ENCODE data around the gene MYO5C. TPM values are rescaled to one million over a fixed set of nuclear protein-coding genes. Genes with fewer than 3 reads are reported as not detected.

MYO5C gene
- total and polyA plus RNA-seq, 2 of the 8 experiments (the other 6 are each of a cell fraction or from before 2014, with no cell fraction given): 8.2 to 26.7 TPM

GRCh38 chr15:52282418-52282817 is 13.2 kb downstream of the MYO5C start:
- Histone ChIP-seq H2BK20ac (ENCODE audit: low read length) (no peak overlapping the region), H4K8ac (ENCODE audit: extremely low read depth, insufficient read depth, low read length) (no peak overlapping the region), H3K79me1 (ENCODE audit: low read depth, low read length) (no peaks in the 10 kb centered on the region), H3K23ac (ENCODE audit: insufficient read length) (no peak overlapping the region), H3K56ac (replicated peaks; ENCODE audit: insufficient read length, low read depth, low read length) (no peak overlapping the region), H2AK5ac (ENCODE audit: low read depth, low read length) (no peak overlapping the region), H3K14ac (ENCODE audit: insufficient read length) (no peak overlapping the region), H3K4me3 (ENCODE audit: extremely low read depth in 1 of 4, insufficient read depth in 2 of 4, low read depth in 3 of 4, low read length in 4 of 4) (no peak overlapping the region), H2BK12ac (ENCODE audit: low read depth, low read length) (no peak overlapping the region), H2AFZ (ENCODE audit: low read length) (no peak overlapping the region), H2BK15ac (ENCODE audit: low read length) (no peak overlapping the region), H4K91ac (replicated peaks; ENCODE audit: insufficient read length, low read length) (no peak overlapping the region), H3K27me3 (replicated peaks in 1 of 4; ENCODE audit: control insufficient read depth in 3 of 4, extremely low read depth in 1 of 4, insufficient read depth in 3 of 4, low read length in 3 of 4) (no peaks in the 10 kb centered on the region), H3K4ac (replicated peaks; ENCODE audit: insufficient read length, low read depth, low read length) (no peak overlapping the region), H4K20me1 (replicated peaks in 1 of 2; ENCODE audit: control insufficient read depth in 1 of 2, insufficient read depth in 2 of 2, low read length in 2 of 2) (no peaks in the 10 kb centered on the region), H2BK5ac (ENCODE audit: low read depth, low read length) (no peak overlapping the region), H3K4me1 (replicated peaks in 1 of 4; ENCODE audit: control insufficient read depth in 3 of 4, insufficient read depth in 4 of 4, low read length in 3 of 4) (no peaks in the 10 kb centered on the region), H3K27ac (ENCODE audit: low read depth, low read length) (no peak overlapping the region), H3K9ac (replicated peaks in 1 of 4; ENCODE audit: extremely low read depth in 1 of 4, low read depth in 3 of 4, low read length in 3 of 4) (no peak overlapping the region), H4K5ac (ENCODE audit: insufficient read length, low read depth, low read length) (no peak overlapping the region), H3K4me2 (ENCODE audit: insufficient read depth in 1 of 2, low read depth in 2 of 2, low read length in 2 of 2) (no peak overlapping the region), H3K23me2 (ENCODE audit: low read depth, low read length) (no peaks in the 10 kb centered on the region), H3K18ac (ENCODE audit: extremely low read depth, low read length) (no peak overlapping the region), H2BK120ac (replicated peaks; ENCODE audit: low read depth, low read length) (no peak overlapping the region), H3K9me3 (ENCODE audit: insufficient read depth in 2 of 2, low read depth in 1 of 2, low read length in 1 of 2) (peaks cover 4 to 8% of the 10 kb centered on the region in 2 experiments; a peak in 2 of 4 replicates), H3K79me2 (ENCODE audit: control insufficient read depth in 1 of 2, insufficient read depth in 2 of 2, low read length in 2 of 2) (peaks cover 0 to 7% of the 10 kb centered on the region in 2 experiments; a peak in 2 of 4 replicates), H3K36me3 (ENCODE audit: control insufficient read depth in 2 of 4, insufficient read depth in 4 of 4, low read length in 3 of 4) (peaks cover 7 to 32% (median 19%) of the 10 kb centered on the region in 4 experiments; a peak in 7 of 8 replicates)
- 91% methylated on average over 14 of the region's 14 CpGs; no CpG with 5 or more reads in 1 of the 2 experiments for WGBS, 2 experiments (ENCODE audit: extremely low coverage in 1 of 2, insufficient coverage in 1 of 2, insufficient read length in 1 of 2, insufficient replicate concordance in 2 of 2, low coverage in 1 of 2, low lambda C conversion rate in 2 of 2, missing lambda C conversion rate in 1 of 2)
- FAIRE-seq (no peak), DNase-seq (ENCODE audit: low read depth in 1 of 2, low spot score in 2 of 2) (no peak)
- TF ChIP-seq MAX (IDR thresholded peaks at IDR 0.05) (no peak), MAFK (IDR thresholded peaks at IDR 0.05; ENCODE audit: low read depth, low read length) (no peak), TBP (IDR thresholded peaks at IDR 0.05; ENCODE audit: low read depth, low read length) (no peak)
- CTCF ChIA-PET (ENCODE audit: partially characterized antibody): interaction anchor here (0.6 to 3.7 kb wide), 5 partner anchors 13 to 97 kb away, joined by 3 to 14 read pairs (median 3); no protein-coding TSS in a partner anchor
- POLR2A ChIA-PET (ENCODE audit: partially characterized antibody): interaction anchor here (0.8 to 2.0 kb wide), 2 partner anchors 10 to 13 kb away, joined by 4 read pairs; no protein-coding TSS in a partner anchor

Data from H1 (cell line).